ENCODE results near the gene SETD5. TPM values are rescaled to one million over a fixed set of nuclear protein-coding genes. Genes with fewer than 3 reads are reported as not detected.

The SETD5 gene
- polyA plus RNA-seq, 1 donor (not counting 4 experiments of a cell fraction or from before 2014, with no cell fraction given), result 37.8 TPM

DNA sequence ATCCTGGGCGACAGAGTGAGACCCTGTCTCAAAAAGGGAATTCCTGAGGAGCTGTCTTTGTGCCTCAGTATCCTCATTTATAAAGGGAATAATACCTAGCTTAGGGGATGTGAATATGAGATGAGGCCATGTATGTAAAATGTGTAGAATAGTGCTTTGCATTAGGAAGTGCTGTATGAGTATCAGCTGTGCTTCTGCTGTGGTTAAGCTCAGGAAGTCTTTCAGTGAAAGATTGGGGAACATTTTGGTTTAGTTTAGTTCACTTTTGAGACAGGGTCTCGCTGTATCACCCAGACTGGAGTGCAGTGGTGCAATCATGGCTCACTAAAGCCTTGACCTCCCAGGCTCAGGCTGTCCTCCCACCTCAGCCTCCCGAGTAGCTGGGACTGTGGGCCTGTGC lies 23.9 kb upstream of the SETD5 start:
- H3K79me2 ChIP-seq (ENCODE audit: control insufficient read depth, insufficient read depth, low read length), result peaks cover 3% of the 10 kb centered on the region
- TF ChIP-seq EZH2 (IDR thresholded peaks at IDR 0.05; ENCODE audit: low read length) (no peak), CTCF (optimal IDR thresholded peaks at IDR 0.05 in 1 of 3, IDR thresholded peaks at IDR 0.05 in 1 of 3, conservative IDR thresholded peaks at IDR 0.05 in 1 of 3; ENCODE audit: extremely low read depth in 1 of 3, insufficient read depth in 2 of 3, low read length in 3 of 3) (no peak)
- H3K4me2 ChIP-seq (ENCODE audit: control insufficient read depth, extremely low read depth, insufficient read depth, low read depth, low read length), result no peak overlapping the region
- H3K9me1 ChIP-seq (ENCODE audit: control insufficient read depth, extremely low read depth, insufficient read depth, low read length), result no peaks in the 10 kb centered on the region
- no peak for DNase-seq (ENCODE audit: low read depth, low spot score)
- no peak overlapping the region for H3K4me3 ChIP-seq (ENCODE audit: control insufficient read depth in 2 of 3, extremely low read depth in 1 of 3, insufficient read depth in 2 of 3, low read depth in 1 of 3, low read length in 3 of 3)
- dilution Hi-C loops (cut with MboI; ENCODE audit: extremely low pct_ligation_motif_present, low sequenced_read_pairs), result no loop called here
- no peak overlapping the region for H2AFZ ChIP-seq (ENCODE audit: control insufficient read depth, low read length)
- no peaks in the 10 kb centered on the region for H3K27me3 ChIP-seq (ENCODE audit: control insufficient read depth, extremely low read depth, insufficient read depth, low read length)
- FAIRE-seq, result no peak
- no peak overlapping the region for H3K9ac ChIP-seq (ENCODE audit: control insufficient read depth, extremely low read depth, insufficient read depth, low read length)
- H4K20me1 ChIP-seq (ENCODE audit: control insufficient read depth, extremely low read depth, insufficient read depth, low read length), result no peaks in the 10 kb centered on the region
- no peaks in the 10 kb centered on the region for H3K4me1 ChIP-seq (ENCODE audit: control insufficient read depth, extremely low read depth, insufficient read depth, low read length)
- peaks cover 16 to 18% of the 10 kb centered on the region in 2 experiments for H3K36me3 ChIP-seq (ENCODE audit: control insufficient read depth in 2 of 2, extremely low read depth in 1 of 2, insufficient read depth in 2 of 2, low read length in 2 of 2)
- H3K9me3 ChIP-seq (ENCODE audit: control insufficient read depth, low read depth, low read length), result no peaks in the 10 kb centered on the region
- H3K27ac ChIP-seq (ENCODE audit: control insufficient read depth, insufficient read depth, low read length), result no peak overlapping the region

DNA sequence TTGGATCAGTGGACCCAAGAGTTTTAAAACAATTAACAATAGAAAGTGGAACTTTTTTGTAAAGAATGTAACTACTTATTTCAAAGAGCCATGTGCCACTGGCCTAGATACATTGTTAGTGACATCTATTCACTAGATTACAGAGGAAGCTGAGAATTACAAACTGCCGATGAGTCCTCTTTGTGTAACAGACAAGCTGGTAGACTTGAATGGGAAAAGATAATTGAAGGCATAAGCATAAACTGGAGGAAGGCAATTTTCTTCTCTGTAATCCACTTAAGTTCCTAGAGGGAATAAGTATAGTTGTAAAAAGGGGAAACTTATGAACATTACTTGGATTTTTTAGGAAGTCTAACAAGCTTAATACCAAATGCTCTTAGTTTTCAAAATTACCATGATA lies 19.4 kb upstream of the SETD5 start:
- TF ChIP-seq EZH2 (IDR thresholded peaks at IDR 0.05; ENCODE audit: low read length), result no peak
- TF ChIP-seq CTCF (optimal IDR thresholded peaks at IDR 0.05 in 1 of 3, IDR thresholded peaks at IDR 0.05 in 1 of 3, conservative IDR thresholded peaks at IDR 0.05 in 1 of 3; ENCODE audit: extremely low read depth in 1 of 3, insufficient read depth in 2 of 3, low read length in 3 of 3), result no peak
- H2AFZ ChIP-seq (ENCODE audit: control insufficient read depth, low read length), result no peak overlapping the region
- H3K9ac ChIP-seq (ENCODE audit: control insufficient read depth, extremely low read depth, insufficient read depth, low read length), result no peak overlapping the region
- DNase-seq (ENCODE audit: low read depth, low spot score), result no peak
- no peaks in the 10 kb centered on the region for H3K9me3 ChIP-seq (ENCODE audit: control insufficient read depth, low read depth, low read length)
- H3K9me1 ChIP-seq (ENCODE audit: control insufficient read depth, extremely low read depth, insufficient read depth, low read length), result no peaks in the 10 kb centered on the region
- peaks cover 3% of the 10 kb centered on the region for H3K79me2 ChIP-seq (ENCODE audit: control insufficient read depth, insufficient read depth, low read length)
- peaks cover 8 to 16% of the 10 kb centered on the region in 2 experiments for H3K36me3 ChIP-seq (ENCODE audit: control insufficient read depth in 2 of 2, extremely low read depth in 1 of 2, insufficient read depth in 2 of 2, low read length in 2 of 2)
- dilution Hi-C loops (cut with MboI; ENCODE audit: extremely low pct_ligation_motif_present, low sequenced_read_pairs), result no loop called here
- no peak overlapping the region for H3K4me2 ChIP-seq (ENCODE audit: control insufficient read depth, extremely low read depth, insufficient read depth, low read depth, low read length)
- no peak overlapping the region for H3K27ac ChIP-seq (ENCODE audit: control insufficient read depth, insufficient read depth, low read length)
- H3K4me1 ChIP-seq (ENCODE audit: control insufficient read depth, extremely low read depth, insufficient read depth, low read length), result no peaks in the 10 kb centered on the region
- FAIRE-seq, result no peak
- no peak overlapping the region for H3K4me3 ChIP-seq (ENCODE audit: control insufficient read depth in 2 of 3, extremely low read depth in 1 of 3, insufficient read depth in 2 of 3, low read depth in 1 of 3, low read length in 3 of 3)
- H4K20me1 ChIP-seq (ENCODE audit: control insufficient read depth, extremely low read depth, insufficient read depth, low read length), result no peaks in the 10 kb centered on the region
- H3K27me3 ChIP-seq (ENCODE audit: control insufficient read depth, extremely low read depth, insufficient read depth, low read length), result no peaks in the 10 kb centered on the region
